DMS79 (cell line): Measurements from ENCODE around the gene SIVA1.

ENCODE experiments used
- DNase-seq: peaks from one replicate; lab custom pipeline; 2025; lab: John Stamatoyannopoulos, UW

The SIVA1 gene

GRCh38 chr14:104771918-104772706 is 19.2 kb downstream of the SIVA1 start:
- no peak for DNase-seq

- no peak for DNase-seq
These were observed 20.0 kb downstream of the SIVA1 start for GRCh38 chr14:104772707-104773504.

DNA sequence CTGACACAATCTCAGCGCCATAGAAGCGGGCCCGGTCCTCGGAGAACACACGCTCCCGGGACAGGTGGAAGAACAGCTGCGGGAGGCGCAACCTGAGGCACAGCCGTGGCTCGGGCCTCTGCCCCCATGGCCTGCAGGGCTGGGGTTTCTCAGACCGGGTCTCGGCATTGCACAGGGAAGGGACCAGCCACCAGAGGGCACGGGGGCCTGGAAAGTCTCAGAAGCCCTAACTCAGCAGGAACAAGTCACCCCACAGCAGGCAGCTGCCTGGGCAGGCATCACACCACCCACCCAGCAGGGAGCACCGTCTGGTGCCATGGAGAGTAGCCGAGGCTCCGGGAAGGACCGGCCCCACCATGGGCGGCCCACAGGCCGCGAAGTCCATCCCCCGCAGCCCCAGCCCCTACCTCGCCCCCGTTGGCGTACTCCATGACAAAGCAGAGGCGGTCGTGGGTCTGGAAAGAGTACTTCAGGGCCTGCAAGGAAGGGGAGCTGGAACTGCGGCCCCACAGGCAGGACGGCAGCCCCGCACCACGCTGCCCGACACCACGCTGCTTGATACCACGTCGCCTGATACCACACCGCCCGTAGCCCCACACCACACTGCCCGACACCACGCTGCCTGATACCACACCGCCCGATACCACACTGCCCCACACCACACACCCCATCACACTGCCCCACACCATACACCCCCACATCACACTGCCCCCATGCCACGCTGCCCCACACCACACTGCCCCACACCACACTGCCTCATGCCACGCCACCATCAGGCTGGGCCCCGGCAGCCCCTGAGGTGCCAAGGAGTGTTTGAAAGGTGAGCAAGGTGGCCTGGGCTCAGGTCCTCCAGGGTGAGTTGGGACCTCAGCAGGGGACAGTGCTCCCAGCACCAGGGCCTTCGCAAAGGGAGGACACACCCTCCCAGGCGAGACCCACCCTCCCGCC is 20.8 kb downstream of the SIVA1 start:
- DNase-seq: no peak

DNA sequence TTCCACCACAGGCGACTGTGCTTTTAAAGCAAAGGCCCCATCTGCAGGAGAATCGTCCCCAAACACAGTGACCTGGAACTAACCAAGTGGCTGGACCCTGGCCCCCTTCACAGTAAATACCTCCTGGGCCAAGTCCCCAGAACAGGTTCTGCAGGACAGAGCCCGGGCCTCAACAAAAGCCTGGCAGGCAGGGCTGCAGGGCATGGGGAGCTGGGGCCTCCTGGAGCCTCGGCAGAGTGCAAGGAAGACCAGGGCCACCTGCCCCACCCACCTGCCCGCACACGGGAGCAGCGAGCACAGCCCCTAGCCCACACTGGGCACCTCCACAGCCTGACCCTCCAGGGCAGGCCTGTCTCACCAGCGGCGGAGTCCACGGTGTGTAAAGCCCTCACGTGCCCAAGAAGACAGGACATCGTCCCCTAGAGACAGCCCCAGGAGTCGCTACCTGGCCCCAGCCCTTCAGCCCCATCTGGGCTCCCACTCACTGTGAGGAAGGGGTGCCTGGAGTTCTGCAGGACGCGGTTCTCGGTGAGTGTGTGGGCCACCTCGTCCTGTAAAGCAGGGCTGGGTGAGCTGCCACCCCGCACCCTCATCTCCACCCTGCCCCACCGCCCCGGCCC is 21.6 kb downstream of the SIVA1 start:
- DNase-seq: no peak

DNA sequence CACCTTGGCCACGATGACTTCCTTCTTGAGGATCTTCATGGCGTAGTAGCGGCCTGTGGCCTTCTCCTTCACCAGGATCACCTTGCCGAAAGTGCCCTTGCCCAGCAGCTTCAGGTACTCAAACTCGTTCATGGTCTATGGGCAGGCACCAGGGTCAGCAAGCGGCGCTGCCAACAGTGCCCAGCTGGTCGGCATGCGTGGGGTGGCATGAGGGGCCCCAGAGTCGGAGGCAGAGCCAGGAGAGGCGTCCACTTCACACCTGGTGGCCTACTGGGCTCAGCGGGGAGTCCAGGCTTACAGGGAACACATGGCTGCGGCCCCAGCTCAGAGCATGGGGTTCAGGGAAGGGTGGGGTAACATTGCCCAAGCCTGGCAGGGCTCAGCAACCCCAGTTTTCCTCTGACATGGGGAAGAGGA is 22.1 kb downstream of the SIVA1 start:
- no peak for DNase-seq

- no peak for DNase-seq
These were observed 23.5 kb downstream of the SIVA1 start for GRCh38 chr14:104776481-104776880.

GRCh38 chr14:104776961-104777807 is 24.2 kb downstream of the SIVA1 start:
- no peak for DNase-seq

GRCh38 chr14:104777808-104778249 is 24.9 kb downstream of the SIVA1 start:
- no peak for DNase-seq

DNA sequence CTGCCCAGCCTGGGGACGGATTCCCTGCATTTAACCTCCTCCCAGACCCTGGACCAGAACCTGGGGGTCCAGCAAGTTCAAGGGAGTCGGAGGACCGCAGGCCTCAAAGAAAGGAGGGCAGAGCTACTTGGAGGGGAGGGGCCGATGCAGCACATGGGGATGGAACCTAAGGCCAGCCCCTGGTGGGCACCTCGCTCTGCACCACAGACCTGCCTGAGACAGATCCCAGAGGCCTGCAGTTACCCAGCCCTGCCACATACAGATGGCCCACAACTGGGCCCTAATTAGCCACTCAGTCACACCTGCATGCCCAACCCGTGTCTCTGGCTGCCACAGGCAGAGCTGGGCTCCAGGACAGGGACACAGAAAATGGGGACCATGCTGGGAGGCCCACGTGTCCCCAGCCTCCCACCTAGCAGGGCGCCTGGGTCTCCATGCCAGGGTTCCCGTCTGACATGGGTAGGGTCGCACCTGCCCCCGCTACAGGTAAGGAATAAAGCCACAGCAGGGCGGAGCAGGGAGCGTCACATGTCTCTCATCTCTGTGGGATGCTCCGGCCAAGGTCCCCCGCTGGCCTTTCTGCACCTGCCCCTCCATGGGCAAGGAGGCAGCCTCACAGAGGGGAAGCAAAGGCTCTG is 25.9 kb downstream of the SIVA1 start:
- DNase-seq: no peak

GRCh38 chr14:104779776-104780512 is 27.0 kb downstream of the SIVA1 start:
- DNase-seq: no peak

DNA sequence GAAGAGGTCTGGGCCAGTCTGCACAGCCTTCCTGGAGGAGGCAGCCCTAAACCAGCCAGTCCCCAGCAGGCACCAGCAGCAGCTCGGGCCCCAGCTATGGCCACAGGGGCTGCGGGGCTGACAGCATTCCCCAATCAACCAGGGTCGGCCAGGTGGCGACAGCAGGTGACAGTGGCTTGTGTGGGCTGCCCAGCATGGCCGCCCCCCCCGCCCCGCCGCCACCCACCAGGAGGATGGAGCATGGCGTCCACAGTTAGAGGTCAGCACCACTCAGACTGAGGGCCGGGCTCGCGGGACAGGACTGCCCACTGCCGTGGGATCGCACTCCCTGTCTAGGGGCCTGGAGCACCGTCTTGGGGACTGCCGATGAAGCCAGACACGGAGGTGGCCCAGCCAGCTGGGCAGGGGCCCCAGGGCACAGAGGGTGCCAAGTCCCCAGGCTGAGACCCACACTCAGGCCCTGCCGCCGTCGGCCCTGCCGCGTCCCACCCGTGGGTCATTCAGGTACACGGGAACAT is 27.6 kb downstream of the SIVA1 start:
- DNase-seq: no peak

GRCh38 chr14:104781271-104782077 is 28.5 kb downstream of the SIVA1 start:
- DNase-seq: no peak

DNA sequence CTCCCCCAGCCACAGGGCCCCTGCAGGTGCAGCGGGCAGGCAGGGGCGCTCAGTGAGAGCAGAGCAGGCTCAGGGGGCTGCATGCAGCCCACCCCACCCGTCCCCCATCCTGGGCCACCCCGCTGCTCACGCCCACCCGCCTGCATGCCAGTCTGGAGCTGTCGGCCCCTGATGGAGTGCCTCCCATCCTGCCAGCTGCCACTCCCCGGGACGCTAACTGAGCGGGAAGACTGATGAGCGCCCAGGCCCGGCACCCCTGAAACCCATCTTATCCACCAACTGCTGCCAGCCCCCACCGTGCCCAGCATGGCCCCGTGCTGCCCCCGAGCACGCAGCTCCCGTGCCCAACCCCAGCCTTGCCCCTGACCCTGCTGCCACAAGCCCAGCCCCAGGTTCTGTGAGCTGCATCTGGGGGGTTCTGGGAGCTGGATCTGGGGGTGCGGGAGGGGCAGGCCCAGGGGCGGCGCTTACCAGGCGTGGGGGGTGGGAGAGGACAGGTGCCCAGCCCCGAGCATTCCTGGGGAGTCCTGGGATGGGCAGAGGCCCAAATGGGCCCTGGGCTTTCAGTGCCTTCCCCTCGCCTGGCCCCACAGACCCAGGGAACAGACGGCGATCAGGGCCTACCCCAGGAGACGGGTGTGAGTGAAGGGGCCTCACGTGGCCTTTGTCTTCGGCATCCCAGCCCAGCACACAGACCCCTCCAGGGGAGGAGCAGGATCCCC is 29.3 kb downstream of the SIVA1 start:
- no peak for DNase-seq

- DNase-seq: no peak
These were observed 29.8 kb downstream of the SIVA1 start for GRCh38 chr14:104782808-104783139.

GRCh38 chr14:104783484-104784217 is 30.7 kb downstream of the SIVA1 start:
- no peak for DNase-seq

GRCh38 chr14:104784218-104784568 is 31.2 kb downstream of the SIVA1 start:
- DNase-seq: no peak
